ENCODE data around the gene MAPK10. TPM values are rescaled to one million over a fixed set of nuclear protein-coding genes. Genes with fewer than 3 reads are reported as not detected.

The MAPK10 gene
- total and polyA plus RNA-seq, 2 experiments from 2014 or later = 3.6 to 8.1 TPM

- ATAC-seq = no peak
- Mint-ChIP-seq H3K4me3 (no peak overlapping the region), H3K27ac (no peak overlapping the region), H3K36me3 (ENCODE audit: low read depth) (no peaks in the 10 kb centered on the region), H3K9me3 (no peaks in the 10 kb centered on the region), H3K4me1 (0 out of 3 replicates have a peak, but pooled peaks cover 2% of the 10 kb centered on the region), H3K27me3 (ENCODE audit: insufficient read depth, low read depth, poor library complexity) (no peaks in the 10 kb centered on the region)
- Histone ChIP-seq H3K79me2 (replicated peaks; ENCODE audit: insufficient read depth) (no peaks in the 10 kb centered on the region), H3K36me3 (ENCODE audit: insufficient read depth) (no peaks in the 10 kb centered on the region), H3K27ac (ENCODE audit: low read depth) (no peak overlapping the region), H2AFZ (no peak overlapping the region; the same call in 1 of the 2 replicates), H4K20me1 (replicated peaks; ENCODE audit: insufficient read depth) (no peaks in the 10 kb centered on the region), H3K4me1 (ENCODE audit: insufficient read depth) (no peaks in the 10 kb centered on the region), H3K9me2 (ENCODE audit: insufficient read depth) (peaks cover 6% of the 10 kb centered on the region; the same call in 1 of the 2 replicates), H3K27me3 (ENCODE audit: insufficient read depth) (no peaks in the 10 kb centered on the region), H3F3A (replicated peaks; ENCODE audit: low read depth) (no peaks in the 10 kb centered on the region), H3K4me3 (no peak overlapping the region), H3K4me2 (no peak overlapping the region)
- no peak for DNase-seq (ENCODE audit: low spot score)
- TF ChIP-seq ZNF114 (CRISPR knock-in tag; IDR thresholded peaks at IDR 0.05) (no peak), JUNB (IDR thresholded peaks at IDR 0.05; ENCODE audit: unreplicated experiment) (no peak)
These were observed 21.3 kb downstream of the MAPK10 start for GRCh38 chr4:86338521-86338920.

- 0 out of 3 replicates have a peak, but pooled peaks cover 2% of the 10 kb centered on the region for H3K4me1 Mint-ChIP-seq
- DNase-seq (ENCODE audit: low spot score) = no peak
- ATAC-seq = no peak
- no peak overlapping the region for H3K27ac Mint-ChIP-seq
- no peaks in the 10 kb centered on the region for H3K27me3 ChIP-seq (ENCODE audit: insufficient read depth)
- H3K4me2 ChIP-seq = no peak overlapping the region
- H2AFZ ChIP-seq = no peak overlapping the region
- no peaks in the 10 kb centered on the region for H4K20me1 ChIP-seq (replicated peaks; ENCODE audit: insufficient read depth)
- H3K4me3 Mint-ChIP-seq = no peak overlapping the region
- no peak overlapping the region for H3K4me3 ChIP-seq
- no peak for TF ChIP-seq NANOG (IDR thresholded peaks at IDR 0.05; ENCODE audit: borderline replicate concordance)
- H3K9me2 ChIP-seq (ENCODE audit: insufficient read depth) = peaks cover 6% of the 10 kb centered on the region; the same call in 1 of the 2 replicates
- no peaks in the 10 kb centered on the region for H3K4me1 ChIP-seq (ENCODE audit: insufficient read depth)
- H3K36me3 Mint-ChIP-seq (ENCODE audit: low read depth) = no peaks in the 10 kb centered on the region
- H3K36me3 ChIP-seq (ENCODE audit: insufficient read depth) = no peaks in the 10 kb centered on the region
- no peaks in the 10 kb centered on the region for H3F3A ChIP-seq (replicated peaks; ENCODE audit: low read depth)
- no peaks in the 10 kb centered on the region for H3K9me3 Mint-ChIP-seq
- no peak overlapping the region for H3K27ac ChIP-seq (ENCODE audit: low read depth)
- H3K27me3 Mint-ChIP-seq (ENCODE audit: insufficient read depth, low read depth, poor library complexity) = no peaks in the 10 kb centered on the region
- H3K79me2 ChIP-seq (replicated peaks; ENCODE audit: insufficient read depth) = no peaks in the 10 kb centered on the region
These were observed 25.7 kb downstream of the MAPK10 start for GRCh38 chr4:86334020-86334750.

DNA sequence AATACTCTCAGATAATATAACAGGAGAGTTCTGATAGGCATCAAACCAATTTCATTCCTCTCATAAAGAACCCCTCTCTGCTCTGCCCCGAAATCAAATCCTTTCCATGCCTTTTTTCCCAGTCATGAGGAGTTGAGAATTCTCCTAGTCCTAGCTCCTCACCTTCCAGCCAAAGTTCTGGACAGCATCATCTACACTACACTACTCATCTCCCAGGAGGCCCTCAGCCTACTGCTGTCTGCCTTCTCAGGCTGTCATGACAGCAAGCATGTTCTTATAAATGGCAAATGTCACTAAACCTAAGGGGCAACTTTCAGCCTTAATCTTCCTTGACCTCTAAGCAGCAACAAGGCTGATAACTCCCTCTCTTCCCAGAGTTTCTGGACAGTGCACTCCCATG lies 26.6 kb downstream of the MAPK10 start:
- Mint-ChIP-seq H3K4me1 (no peaks in the 10 kb centered on the region), H3K27ac (no peak overlapping the region), H3K9me3 (no peaks in the 10 kb centered on the region), H3K27me3 (ENCODE audit: insufficient read depth, low read depth, poor library complexity) (no peaks in the 10 kb centered on the region), H3K36me3 (ENCODE audit: low read depth) (no peaks in the 10 kb centered on the region), H3K4me3 (no peak overlapping the region)
- H3K79me2 ChIP-seq (replicated peaks; ENCODE audit: insufficient read depth) = no peaks in the 10 kb centered on the region
- H3K27ac ChIP-seq (ENCODE audit: low read depth) = no peak overlapping the region
- ATAC-seq (no peak), DNase-seq (ENCODE audit: low spot score) (no peak)
- no peak overlapping the region for H3K4me3 ChIP-seq
- H3K4me2 ChIP-seq = no peak overlapping the region
- 0 out of 2 replicates have a peak overlapping the region, but pooled peaks have one; percentile 50 for H2AFZ ChIP-seq
- no peaks in the 10 kb centered on the region for H3K36me3 ChIP-seq (ENCODE audit: insufficient read depth)
- no peaks in the 10 kb centered on the region for H3F3A ChIP-seq (replicated peaks; ENCODE audit: low read depth)
- H3K9me2 ChIP-seq (ENCODE audit: insufficient read depth) = peaks cover 6% of the 10 kb centered on the region; the same call in 1 of the 2 replicates
- H4K20me1 ChIP-seq (replicated peaks; ENCODE audit: insufficient read depth) = no peaks in the 10 kb centered on the region
- no peaks in the 10 kb centered on the region for H3K4me1 ChIP-seq (ENCODE audit: insufficient read depth)
- no peaks in the 10 kb centered on the region for H3K27me3 ChIP-seq (ENCODE audit: insufficient read depth)
- TF ChIP-seq ETS1 (IDR thresholded peaks at IDR 0.05) = no peak
- no peak for TF ChIP-seq EZH2 (IDR thresholded peaks at IDR 0.05; ENCODE audit: low read depth, unreplicated experiment)
- TF ChIP-seq EZH2phosphoT487 (IDR thresholded peaks at IDR 0.05; ENCODE audit: unreplicated experiment) = no peak
- TF ChIP-seq ZNF462 (CRISPR knock-in tag; IDR thresholded peaks at IDR 0.05) = no peak
- no peak for TF ChIP-seq ZNF331 (CRISPR knock-in tag; IDR thresholded peaks at IDR 0.05; ENCODE audit: low read depth)

Measured in GM23338 (cell line).